ENCODE results near the gene HOXC11. TPM values are rescaled to one million over a fixed set of nuclear protein-coding genes. Genes with fewer than 3 reads are reported as not detected.

HOXC11 gene
- total and polyA plus RNA-seq, 2 of the 4 experiments (the other 2 are of a cell fraction), result not detected

- no peak for TF ChIP-seq SMC3 (IDR thresholded peaks at IDR 0.05; ENCODE audit: low read depth, low read length)
These were observed 14.0 kb downstream of the HOXC11 start (continued) for GRCh38 chr12:53986686-53987483.

- Histone ChIP-seq H3K4me1 (ENCODE audit: control insufficient read depth, insufficient read depth, low read length) (0 out of 2 replicates have a peak, but pooled peaks cover 2% of the 10 kb centered on the region), H3K23ac (ENCODE audit: low read depth, low read length) (no peak overlapping the region), H2BK120ac (ENCODE audit: low read depth, low read length) (no peak overlapping the region), H3K27ac (ENCODE audit: insufficient read depth, low read length) (no peak overlapping the region), H3K4me3 (ENCODE audit: insufficient read depth, low read depth, low read length) (no peak overlapping the region), H3K4ac (ENCODE audit: low read depth, low read length) (no peak overlapping the region), H3K27me3 (ENCODE audit: control insufficient read depth, insufficient read depth, low read length) (peaks cover 96% of the 10 kb centered on the region), H3K14ac (replicated peaks; ENCODE audit: low read depth, low read length) (no peak overlapping the region), H4K91ac (ENCODE audit: insufficient read depth, low read depth, low read length) (no peak overlapping the region), H3K56ac (ENCODE audit: extremely low read depth, insufficient read depth, low read length) (no peak overlapping the region), H2AK5ac (ENCODE audit: low read depth, low read length) (no peak overlapping the region), H3K4me2 (ENCODE audit: low read depth, low read length) (no peak overlapping the region), H3K9me3 (ENCODE audit: control insufficient read depth, insufficient read depth, low read length) (peaks cover 10% of the 10 kb centered on the region), H4K20me1 (ENCODE audit: insufficient read depth, low read length) (no peaks in the 10 kb centered on the region; the same call in 1 of the 2 replicates), H2BK15ac (ENCODE audit: low read depth, low read length) (no peak overlapping the region), H4K8ac (ENCODE audit: low read depth in 2 of 2, low read length in 2 of 2) (no peak overlapping the region), H4K5ac (ENCODE audit: low read depth, low read length) (no peak overlapping the region), H3K18ac (ENCODE audit: low read depth, low read length) (no peak overlapping the region), H2BK5ac (ENCODE audit: low read depth, low read length, poor library complexity, severe bottlenecking) (no peak overlapping the region), H3K9me1 (ENCODE audit: insufficient read depth, low read length) (no peaks in the 10 kb centered on the region), H2AFZ (replicated peaks; ENCODE audit: low read length, poor library complexity) (no peak overlapping the region), H3K36me3 (ENCODE audit: control insufficient read depth, insufficient read depth, low read length) (no peaks in the 10 kb centered on the region), H3K9ac (ENCODE audit: low read depth, low read length) (no peak overlapping the region), H2AK9ac (replicated peaks; ENCODE audit: low read depth, low read length, poor library complexity) (no peak overlapping the region), H2BK20ac (ENCODE audit: low read depth, low read length) (no peak overlapping the region), H3K79me1 (ENCODE audit: low read depth in 1 of 2, low read length in 2 of 2) (no peaks in the 10 kb centered on the region)
- in situ Hi-C loops (cut with MboI; ENCODE audit: low sequenced_read_pairs) (no loop called here), dilution Hi-C loops (cut with HindIII; ENCODE audit: low sequenced_read_pairs, unreplicated experiment) (no loop called here), intact Hi-C loops (cut with micrococcal nuclease) (loop anchor here (5.0 kb wide), 1 partner anchor 221 kb away; no protein-coding TSS in a partner anchor)
- POLR2A ChIA-PET (ENCODE audit: unreplicated experiment), result no interaction called here
- BruUV-seq (replicated peaks), result no TSS peak
- DNase-seq (no peak), ATAC-seq (ENCODE audit: low read depth) (no peak)
- CTCF ChIA-PET, result interaction anchor here (0.8 to 1.3 kb wide), 2 partner anchors 12 to 204 kb away, joined by 3 to 4 read pairs; partner anchors contain the start of gene HOXC9
- TF ChIP-seq BHLHE40 (IDR thresholded peaks at IDR 0.05; ENCODE audit: low read depth, low read length), result no peak
- TF ChIP-seq, protein P1, sequence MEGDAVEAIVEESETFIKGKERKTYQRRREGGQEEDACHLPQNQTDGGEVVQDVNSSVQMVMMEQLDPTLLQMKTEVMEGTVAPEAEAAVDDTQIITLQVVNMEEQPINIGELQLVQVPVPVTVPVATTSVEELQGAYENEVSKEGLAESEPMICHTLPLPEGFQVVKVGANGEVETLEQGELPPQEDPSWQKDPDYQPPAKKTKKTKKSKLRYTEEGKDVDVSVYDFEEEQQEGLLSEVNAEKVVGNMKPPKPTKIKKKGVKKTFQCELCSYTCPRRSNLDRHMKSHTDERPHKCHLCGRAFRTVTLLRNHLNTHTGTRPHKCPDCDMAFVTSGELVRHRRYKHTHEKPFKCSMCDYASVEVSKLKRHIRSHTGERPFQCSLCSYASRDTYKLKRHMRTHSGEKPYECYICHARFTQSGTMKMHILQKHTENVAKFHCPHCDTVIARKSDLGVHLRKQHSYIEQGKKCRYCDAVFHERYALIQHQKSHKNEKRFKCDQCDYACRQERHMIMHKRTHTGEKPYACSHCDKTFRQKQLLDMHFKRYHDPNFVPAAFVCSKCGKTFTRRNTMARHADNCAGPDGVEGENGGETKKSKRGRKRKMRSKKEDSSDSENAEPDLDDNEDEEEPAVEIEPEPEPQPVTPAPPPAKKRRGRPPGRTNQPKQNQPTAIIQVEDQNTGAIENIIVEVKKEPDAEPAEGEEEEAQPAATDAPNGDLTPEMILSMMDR (conservative IDR thresholded peaks at IDR 0.05; ENCODE audit: low read depth, low read length), result no peak
- WGBS, 2 experiments (ENCODE audit: extremely low coverage in 2 of 2, insufficient read length in 1 of 2), result no CpG with 5 or more reads among the region's 4 CpGs
These were observed 14.9 kb downstream of the HOXC11 start for GRCh38 chr12:53987787-53988230.
